Measurements from ENCODE around the gene WDR31.

GRCh38 chr9:113289091-113289490 lies 51.0 kb downstream of the WDR31 start:
- TF ChIP-seq CTCF (IDR thresholded peaks at IDR 0.05) (no peak), POLR2A (IDR thresholded peaks at IDR 0.05) (no peak)
